GM10847 (cell line): ENCODE results near the gene TMEM100.

Experiments
- POLR2A ChIP-seq: IDR thresholded peaks from 2 replicates; pipeline ENCODE4 v1.6.1; 2011; ENCODE audit not compliant: insufficient read length; ENCODE audit errors: extremely low read depth

The TMEM100 gene

DNA sequence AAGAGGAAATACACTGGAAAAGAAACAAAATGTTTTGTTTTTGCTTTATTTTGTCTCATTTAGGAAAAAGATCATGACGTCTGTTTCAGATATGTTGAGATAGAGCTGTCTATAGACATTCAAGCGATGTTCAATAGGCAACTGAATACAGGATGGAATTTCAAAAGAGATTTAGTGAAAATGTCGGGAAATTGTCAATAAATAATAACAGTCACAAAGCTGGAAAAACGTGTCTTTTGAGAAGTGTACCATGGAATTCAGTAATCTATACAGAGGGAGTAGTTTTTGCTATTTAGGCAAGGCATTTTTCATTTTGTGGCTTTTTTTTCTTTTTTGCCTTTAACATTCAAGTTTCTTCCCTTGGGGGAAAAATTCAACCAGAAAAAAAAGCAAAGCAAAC, 33.0 kb downstream of the TMEM100 start:
- no peak for TF ChIP-seq POLR2A

DNA sequence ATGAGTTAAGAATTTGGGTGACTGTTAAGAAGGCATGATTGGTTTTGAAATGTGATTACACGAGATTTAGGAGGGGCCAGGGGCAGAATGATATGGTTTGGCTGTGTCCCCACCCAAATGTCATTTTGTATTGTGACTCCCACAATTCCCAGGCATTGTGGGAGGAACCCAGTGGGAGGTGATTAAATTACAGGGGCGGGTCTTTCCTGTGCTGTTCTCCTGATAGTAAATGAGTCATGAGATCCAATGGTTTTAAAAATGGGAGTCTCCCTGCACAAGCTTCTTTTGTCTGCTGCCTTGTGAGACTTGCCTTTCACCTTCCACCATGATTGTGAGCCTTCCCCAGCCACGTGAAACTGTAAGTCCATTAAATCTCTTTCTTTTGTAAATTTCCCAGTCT, 34.6 kb downstream of the TMEM100 start:
- no peak for TF ChIP-seq POLR2A

DNA sequence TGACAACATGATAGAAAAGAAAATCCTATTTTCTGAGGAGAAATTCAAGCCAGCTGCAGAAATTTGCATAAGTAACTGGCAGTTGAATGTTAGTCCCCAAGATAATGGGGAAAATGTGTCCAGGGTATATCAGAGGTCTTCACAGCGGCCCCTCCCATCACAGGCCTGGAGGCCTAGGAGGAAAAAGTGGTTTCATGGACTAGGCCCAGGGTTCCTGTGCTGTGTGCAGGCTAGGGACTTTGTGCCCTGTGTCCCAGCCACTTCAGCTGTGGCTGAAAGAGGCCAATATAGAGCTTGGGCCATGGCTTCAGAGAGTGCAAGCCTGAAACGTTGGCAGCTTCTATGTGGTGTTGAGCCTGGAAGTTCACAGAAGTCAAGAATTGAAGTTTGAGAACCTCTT, 35.6 kb downstream of the TMEM100 start:
- no peak for TF ChIP-seq POLR2A

DNA sequence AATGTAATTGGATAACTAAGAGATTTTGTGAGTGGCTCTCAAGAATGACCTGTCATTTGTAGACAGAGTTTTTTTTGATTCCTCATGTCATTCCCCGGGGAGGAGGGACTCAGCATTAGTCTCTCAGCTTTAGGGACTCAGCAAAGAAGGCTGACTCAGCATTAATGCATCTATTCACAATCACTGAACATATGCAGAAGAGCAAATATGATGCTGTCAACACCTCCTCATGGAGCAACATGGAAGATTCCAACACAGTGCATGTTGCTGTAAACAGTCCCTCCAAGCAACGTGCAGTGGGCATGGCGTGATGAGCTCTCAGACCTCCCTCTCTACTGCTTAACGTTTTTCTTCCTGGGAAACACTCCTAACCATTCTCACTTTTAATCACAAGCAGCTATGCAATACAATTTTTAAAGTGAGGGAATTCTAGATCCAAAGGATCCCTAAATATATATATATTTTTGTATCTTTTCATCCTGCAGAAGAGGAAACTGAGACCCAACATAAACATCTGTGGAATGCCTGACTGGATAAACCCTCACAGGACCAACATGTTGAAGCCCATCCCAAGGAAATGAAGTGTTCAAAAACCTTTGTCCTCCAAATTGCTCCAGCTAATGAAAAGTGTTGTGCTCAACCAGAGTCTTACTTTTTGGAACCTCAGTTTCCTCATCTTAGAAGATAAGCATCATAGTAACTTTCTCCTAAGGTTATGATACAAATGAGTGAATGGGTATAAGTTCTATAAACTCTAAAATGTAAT, 38.9 kb downstream of the TMEM100 start:
- no peak for TF ChIP-seq POLR2A

DNA sequence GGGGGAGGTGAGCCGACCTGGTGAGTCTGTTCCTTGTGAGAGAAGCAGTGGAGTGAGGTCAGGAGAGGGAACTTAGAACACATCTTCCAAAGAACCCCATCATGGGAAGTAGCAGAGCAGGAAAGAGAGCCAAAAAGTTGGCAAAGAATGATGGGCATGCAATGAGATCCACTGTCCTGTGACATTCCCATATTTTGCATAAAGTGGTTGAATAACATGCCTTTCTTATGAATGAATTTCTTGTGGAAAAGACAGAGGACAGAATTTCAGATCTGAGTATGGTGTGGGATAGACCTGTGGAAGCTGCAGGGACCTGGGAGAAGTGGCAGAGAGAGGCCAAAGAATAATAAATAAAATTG, 41.3 kb downstream of the TMEM100 start:
- no peak for TF ChIP-seq POLR2A

DNA sequence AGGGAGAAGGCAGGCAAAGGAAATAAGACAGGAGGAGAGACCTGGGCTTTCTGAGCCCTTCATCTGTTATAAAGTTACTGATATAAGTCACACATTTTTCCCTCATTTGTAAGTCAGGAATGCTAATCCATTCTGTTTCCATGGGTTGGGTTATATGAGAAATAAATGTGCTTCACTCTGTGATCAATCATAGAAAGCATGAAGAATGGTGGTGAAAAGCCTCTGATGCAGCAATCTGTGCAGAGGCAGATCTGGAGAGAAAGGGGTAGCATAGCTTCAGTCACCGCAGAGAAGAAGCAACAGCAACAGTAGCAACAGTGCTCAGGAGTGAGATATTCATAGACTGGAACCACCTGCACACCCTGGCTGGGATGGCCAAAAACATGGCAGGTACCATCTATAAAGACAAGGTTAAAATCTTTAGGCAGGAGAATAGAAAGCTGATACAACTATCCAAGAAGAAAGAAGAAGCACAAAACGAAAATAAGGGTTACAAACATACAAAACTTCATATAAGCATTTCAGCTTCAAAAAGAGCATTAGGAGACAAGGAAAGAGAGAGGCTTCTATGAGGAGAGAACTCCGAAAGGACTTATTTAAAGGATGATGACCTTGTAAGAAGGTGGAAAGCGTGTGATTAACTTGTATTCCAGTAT, 41.9 kb downstream of the TMEM100 start:
- no peak for TF ChIP-seq POLR2A

DNA sequence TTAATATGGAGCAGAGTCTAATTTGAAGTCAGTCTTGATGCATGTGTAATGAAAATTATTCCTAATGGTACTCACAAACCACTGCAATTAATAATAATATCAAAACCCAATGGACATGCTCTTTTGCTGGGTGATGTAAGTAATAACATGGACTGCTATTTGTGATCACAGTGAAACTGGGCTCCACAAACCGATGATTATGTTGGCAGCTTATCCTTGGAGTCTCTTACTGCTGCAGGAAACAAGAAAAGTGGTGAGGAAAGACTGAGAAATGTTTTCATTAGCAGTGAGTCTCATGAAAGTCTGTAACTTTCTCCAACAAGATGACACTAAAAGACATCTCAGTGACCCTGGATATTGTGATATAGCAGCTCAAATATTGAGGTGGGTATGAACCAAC, 45.2 kb downstream of the TMEM100 start:
- no peak for TF ChIP-seq POLR2A

DNA sequence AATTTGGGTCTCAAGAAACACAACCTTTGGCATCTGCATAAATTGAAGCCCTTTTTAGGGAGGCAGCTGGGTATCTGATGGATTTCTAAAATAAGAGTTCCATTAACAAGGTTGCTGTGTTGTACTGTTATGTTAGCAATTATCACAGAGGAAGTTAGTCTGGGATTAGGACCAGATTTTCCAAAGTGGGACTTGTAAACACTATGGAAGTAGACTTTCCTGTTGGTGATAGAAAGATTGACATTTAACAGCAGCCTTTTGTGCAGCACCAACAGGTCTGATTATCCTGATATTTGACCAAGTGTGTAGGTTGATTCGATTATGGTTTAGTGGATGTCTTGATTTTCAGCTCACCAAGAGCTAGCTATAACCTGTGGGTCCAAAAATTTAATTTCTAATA, 46.4 kb downstream of the TMEM100 start:
- TF ChIP-seq POLR2A: no peak

DNA sequence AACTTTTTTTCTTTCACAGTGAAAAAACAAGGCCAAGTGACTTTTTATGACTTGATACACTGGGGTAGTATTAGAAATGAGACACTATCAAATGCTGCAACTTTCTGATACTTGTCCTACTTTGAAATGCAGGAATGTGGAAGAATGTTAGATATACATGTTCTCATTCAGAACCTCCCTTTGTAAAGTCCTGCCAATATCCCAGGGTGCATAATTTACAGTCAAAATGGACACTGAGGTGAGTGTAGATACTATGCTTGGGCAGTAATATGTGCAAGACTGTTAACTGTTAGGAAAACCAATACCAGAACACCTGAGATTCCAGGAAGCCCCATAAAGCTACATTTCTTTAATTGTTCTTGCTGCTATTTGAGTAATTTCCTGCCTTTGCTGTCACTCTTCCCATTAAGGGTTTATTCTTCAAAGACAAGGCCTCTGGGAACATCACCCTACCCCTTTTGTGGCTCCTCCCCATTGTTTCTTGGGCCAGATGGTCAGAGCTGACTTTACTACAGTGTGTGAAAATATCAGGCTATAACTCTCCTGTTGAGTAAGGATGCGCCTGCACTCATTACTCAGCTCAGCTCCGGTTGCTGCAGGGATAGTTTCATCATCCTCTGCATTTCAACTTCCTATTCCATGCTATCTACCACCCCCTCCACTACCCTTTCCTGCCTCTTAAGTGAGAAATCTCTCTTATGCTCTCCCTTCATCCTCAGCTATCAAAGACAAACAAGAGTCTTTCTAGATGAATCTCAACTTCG, 48.7 kb downstream of the TMEM100 start:
- TF ChIP-seq POLR2A: no peak

DNA sequence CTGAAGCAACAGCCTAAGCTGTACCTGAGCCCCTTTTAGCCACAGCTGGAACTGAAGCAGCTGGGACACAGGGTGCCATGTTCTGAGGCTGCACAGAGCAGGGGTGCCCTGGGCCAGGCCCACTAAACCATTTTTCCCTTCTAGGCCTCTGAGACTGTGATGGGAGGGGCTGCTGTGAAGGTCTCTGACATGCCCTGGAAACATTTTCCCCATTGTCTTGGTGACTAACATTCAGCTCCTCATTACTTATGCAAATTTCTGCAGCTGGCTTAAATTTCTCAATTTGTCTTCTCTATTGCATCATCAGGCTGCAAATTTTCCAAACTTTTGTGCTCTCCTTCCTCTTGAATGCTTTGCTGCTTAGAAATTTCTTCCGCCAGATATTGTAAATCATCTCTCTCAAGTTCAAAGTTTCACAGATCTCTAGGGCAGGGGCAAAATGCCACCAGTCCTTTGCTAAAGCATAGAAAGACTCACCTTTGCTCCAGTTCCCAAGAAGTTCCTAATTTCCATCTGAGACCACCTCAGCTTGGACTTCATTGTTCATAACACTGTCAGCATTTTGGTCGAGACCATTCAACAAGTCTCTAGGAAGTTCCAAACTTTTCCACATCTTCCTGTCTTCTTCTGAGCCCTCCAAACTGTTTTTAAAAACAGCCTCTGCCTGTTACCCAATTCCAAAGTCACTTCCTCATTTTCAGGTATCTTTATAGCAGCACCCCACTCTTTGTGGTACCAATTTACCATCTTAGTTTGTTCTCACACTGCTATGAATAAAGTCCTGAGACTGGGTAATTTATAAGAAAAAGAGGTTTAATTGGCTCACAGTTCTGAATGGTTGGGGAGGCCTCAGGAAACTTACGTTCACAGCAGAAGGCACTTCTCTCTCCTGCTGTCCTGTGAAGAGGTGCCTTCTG, 49.8 kb downstream of the TMEM100 start:
- TF ChIP-seq POLR2A: no peak
